Measurements from ENCODE around the gene MPDU1. TPM values are rescaled to one million over a fixed set of nuclear protein-coding genes. Genes with fewer than 3 reads are reported as not detected.

MPDU1 gene
- total and polyA plus RNA-seq, 2 of the 13 experiments (the other 11 are each of a cell fraction or from before 2014, with no cell fraction given): 112 to 167 TPM

DNA sequence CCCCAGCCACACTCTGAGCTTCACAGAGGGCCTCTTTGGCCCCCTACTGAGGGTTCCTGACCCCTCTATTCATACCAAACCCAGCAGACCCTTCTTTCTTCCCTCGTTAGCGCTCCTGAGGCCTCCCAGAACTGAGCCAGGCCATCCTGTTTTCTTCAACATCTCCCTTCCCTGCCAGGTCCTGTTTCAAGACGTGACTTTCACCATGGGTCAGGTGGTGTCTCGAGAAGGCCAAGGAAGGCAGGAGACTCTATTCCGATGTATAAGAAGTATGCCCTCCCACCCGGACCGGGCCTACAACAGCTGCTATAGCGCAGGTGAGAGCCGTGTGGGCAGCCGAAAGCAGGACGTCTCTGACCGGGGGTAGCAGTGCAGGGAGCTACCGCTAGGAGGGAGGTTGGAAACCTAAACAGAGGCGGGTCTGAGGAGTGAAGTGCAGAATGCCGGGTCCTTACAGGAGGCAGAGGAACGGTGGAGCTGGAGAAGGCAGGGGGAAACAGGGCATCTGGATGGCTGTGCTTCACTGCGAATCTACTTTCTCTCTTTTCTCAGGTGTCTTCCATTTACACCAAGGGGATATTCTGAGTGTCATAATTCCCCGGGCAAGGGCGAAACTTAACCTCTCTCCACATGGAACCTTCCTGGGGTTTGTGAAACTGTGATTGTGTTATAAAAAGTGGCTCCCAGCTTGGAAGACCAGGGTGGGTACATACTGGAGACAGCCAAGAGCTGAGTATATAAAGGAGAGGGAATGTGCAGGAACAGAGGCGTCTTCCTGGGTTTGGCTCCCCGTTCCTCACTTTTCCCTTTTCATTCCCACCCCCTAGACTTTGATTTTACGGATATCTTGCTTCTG is 23.3 kb upstream of the MPDU1 start (continued):
- TF ChIP-seq, protein P1, sequence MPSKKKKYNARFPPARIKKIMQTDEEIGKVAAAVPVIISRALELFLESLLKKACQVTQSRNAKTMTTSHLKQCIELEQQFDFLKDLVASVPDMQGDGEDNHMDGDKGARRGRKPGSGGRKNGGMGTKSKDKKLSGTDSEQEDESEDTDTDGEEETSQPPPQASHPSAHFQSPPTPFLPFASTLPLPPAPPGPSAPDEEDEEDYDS (CRISPR knock-in tag; IDR thresholded peaks at IDR 0.05): peak; percentile 21; the same call in 1 of the 2 replicates
- no peak for TF ChIP-seq RBM22 (optimal IDR thresholded peaks at IDR 0.05; ENCODE audit: low read length)
- 0 out of 2 replicates have a peak, but pooled peaks have one; percentile 31 for TF ChIP-seq DNMT1 (CRISPR knock-in tag; IDR thresholded peaks at IDR 0.05)
- TF ChIP-seq, protein P2, sequence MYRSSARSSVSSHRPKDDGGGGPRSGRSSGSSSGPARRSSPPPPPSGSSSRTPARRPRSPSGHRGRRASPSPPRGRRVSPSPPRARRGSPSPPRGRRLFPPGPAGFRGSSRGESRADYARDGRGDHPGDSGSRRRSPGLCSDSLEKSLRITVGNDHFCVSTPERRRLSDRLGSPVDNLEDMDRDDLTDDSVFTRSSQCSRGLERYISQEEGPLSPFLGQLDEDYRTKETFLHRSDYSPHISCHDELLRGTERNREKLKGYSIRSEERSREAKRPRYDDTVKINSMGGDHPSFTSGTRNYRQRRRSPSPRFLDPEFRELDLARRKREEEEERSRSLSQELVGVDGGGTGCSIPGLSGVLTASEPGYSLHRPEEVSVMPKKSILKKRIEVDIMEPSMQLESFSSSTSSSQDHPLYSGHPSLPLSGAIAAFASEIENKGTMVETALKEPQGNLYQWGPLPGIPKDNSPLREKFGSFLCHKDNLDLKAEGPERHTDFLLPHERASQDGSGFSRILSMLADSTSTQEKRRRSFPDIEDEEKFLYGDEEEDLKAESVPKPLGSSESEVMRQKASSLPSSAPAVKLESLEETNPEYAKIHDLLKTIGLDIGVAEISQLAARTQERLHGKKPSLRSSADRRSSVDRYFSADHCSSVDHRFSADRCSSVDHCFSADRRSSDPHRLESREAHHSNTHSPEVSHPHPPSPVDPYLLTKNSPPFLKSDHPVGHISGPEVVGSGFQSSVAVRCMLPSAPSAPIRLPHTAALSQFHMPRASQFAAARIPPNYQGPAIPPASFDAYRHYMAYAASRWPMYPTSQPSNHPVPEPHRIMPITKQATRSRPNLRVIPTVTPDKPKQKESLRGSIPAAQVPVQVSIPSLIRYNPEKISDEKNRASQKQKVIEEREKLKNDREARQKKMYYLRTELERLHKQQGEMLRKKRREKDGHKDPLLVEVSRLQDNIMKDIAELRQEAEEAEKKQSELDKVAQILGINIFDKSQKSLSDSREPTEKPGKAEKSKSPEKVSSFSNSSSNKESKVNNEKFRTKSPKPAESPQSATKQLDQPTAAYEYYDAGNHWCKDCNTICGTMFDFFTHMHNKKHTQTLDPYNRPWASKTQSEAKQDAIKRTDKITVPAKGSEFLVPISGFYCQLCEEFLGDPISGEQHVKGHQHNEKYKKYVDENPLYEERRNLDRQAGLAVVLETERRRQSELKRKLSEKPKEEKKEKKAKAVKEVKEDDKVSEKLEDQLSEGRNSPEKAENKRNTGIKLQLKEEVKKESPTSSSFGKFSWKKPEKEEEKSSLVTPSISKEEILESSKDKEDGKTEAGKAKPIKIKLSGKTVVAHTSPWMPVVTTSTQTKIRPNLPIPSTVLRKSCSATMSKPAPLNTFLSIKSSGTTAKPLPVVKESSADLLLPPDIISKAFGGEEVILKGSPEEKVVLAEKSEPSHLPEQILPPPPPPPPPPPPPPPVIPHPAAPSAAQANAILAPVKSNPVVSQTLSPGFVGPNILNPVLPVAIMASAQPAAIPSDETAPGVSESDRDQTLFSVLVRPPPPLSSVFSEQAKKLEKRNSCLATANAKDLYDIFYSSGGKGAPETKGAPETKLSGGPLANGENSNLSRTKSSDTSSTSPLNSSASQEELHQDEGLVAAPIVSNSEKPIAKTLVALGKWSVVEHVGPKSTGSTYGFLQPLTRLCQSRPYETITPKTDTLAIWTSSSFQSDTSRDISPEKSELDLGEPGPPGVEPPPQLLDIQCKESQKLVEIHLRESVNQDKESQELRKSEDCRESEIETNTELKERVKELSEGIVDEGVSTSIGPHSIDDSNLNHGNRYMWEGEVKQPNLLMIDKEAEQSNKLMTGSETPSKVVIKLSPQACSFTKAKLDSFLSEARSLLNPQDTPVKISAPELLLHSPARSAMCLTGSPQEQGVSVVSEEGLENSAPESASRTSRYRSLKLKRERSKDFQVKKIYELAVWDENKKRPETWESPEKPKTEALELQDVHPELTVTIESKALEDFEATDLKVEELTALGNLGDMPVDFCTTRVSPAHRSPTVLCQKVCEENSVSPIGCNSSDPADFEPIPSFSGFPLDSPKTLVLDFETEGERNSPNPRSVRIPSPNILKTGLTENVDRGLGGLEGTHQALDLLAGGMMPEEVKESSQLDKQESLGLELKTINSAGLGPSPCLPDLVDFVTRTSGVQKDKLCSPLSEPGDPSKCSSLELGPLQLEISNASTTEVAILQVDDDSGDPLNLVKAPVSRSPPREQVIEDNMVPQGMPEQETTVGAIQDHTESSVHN (CRISPR knock-in tag; IDR thresholded peaks at IDR 0.05): no peak
- 0 out of 2 replicates have a peak, but pooled peaks have one; percentile 8 for TF ChIP-seq CSRNP1 (CRISPR knock-in tag; IDR thresholded peaks at IDR 0.05)
- no peak for TF ChIP-seq HMG20A (CRISPR knock-in tag; IDR thresholded peaks at IDR 0.05; ENCODE audit: borderline replicate concordance)

Data from HepG2 (cell line).